Measurements from ENCODE around the gene UBE2I.

UBE2I gene

GRCh38 chr16:1308036-1308976 is 1.1 kb upstream of the UBE2I start (continued):
- no peak for TF ChIP-seq ZNF362 (tag by site-specific recombination; IDR thresholded peaks at IDR 0.05)
- TF ChIP-seq ZNF350 (tag by site-specific recombination; IDR thresholded peaks at IDR 0.05): no peak
- TF ChIP-seq ZNF843 (tag by site-specific recombination; IDR thresholded peaks at IDR 0.05): no peak
- TF ChIP-seq ZNF211 (tag by site-specific recombination; IDR thresholded peaks at IDR 0.05; ENCODE audit: low read depth): no peak
- TF ChIP-seq ZNF274 (IDR thresholded peaks at IDR 0.05; ENCODE audit: low read length): no peak
- no peak for TF ChIP-seq ZNF274 (tag by site-specific recombination; IDR thresholded peaks at IDR 0.05; ENCODE audit: borderline replicate concordance)
- TF ChIP-seq ZNF266 (tag by site-specific recombination; IDR thresholded peaks at IDR 0.05; ENCODE audit: low read depth): no peak
- TF ChIP-seq ZNF214 (tag by site-specific recombination; IDR thresholded peaks at IDR 0.05; ENCODE audit: borderline replicate concordance): no peak
- no peak; the same call in 1 of the 2 replicates for TF ChIP-seq INSM2 (tag by site-specific recombination; IDR thresholded peaks at IDR 0.05)
- TF ChIP-seq ZNF513 (tag by site-specific recombination; IDR thresholded peaks at IDR 0.05): no peak
- no peak for TF ChIP-seq ZNF747 (tag by site-specific recombination; IDR thresholded peaks at IDR 0.05)
- no peak for TF ChIP-seq ZNF707 (tag by site-specific recombination; IDR thresholded peaks at IDR 0.05)
- no peak for TF ChIP-seq SP7 (tag by site-specific recombination; IDR thresholded peaks at IDR 0.05)
- TF ChIP-seq ZNF2 (tag by site-specific recombination; IDR thresholded peaks at IDR 0.05): peak; percentile 8; the same call in 1 of the 2 replicates
- TF ChIP-seq ZFP41 (tag by site-specific recombination; IDR thresholded peaks at IDR 0.05; ENCODE audit: borderline replicate concordance): no peak
- no peak for TF ChIP-seq YY2 (tag by site-specific recombination; IDR thresholded peaks at IDR 0.05)
- no peak for TF ChIP-seq ZBTB49 (tag by site-specific recombination; IDR thresholded peaks at IDR 0.05; ENCODE audit: low read depth)
- TF ChIP-seq ZNF768 (tag by site-specific recombination; IDR thresholded peaks at IDR 0.05): no peak
- TF ChIP-seq ZNF10 (tag by site-specific recombination; IDR thresholded peaks at IDR 0.05): no peak; the same call in 1 of the 2 replicates
- TF ChIP-seq ZNF704 (tag by site-specific recombination; IDR thresholded peaks at IDR 0.05): no peak
- 0 out of 2 replicates have a peak, but pooled peaks have one; percentile 14 for TF ChIP-seq ZBTB11 (tag by site-specific recombination; conservative IDR thresholded peaks at IDR 0.05; ENCODE audit: low read depth)
- no peak for TF ChIP-seq ZIC2 (tag by site-specific recombination; IDR thresholded peaks at IDR 0.05)
- TF ChIP-seq AEBP2 (tag by site-specific recombination; IDR thresholded peaks at IDR 0.05; ENCODE audit: borderline replicate concordance): no peak
- no peak for TF ChIP-seq ZNF416 (tag by site-specific recombination; IDR thresholded peaks at IDR 0.05)
- TF ChIP-seq ZNF514 (tag by site-specific recombination; IDR thresholded peaks at IDR 0.05): no peak
- peak; percentile 7; the same call in 1 of the 2 replicates for TF ChIP-seq GLIS1 (tag by site-specific recombination; IDR thresholded peaks at IDR 0.05)

All from HEK293 (cell line).